Activated CD4-positive, alpha-beta T cell treated with anti-CD3 and anti-CD28 coated beads, Interleukin-2, amount 50 U/mL, for 16 hours (primary cell): ENCODE data around the gene FAM98B.

Source experiments
- DNase-seq: peaks from one replicate; pipeline ENCODE4 v3.0.0-alpha.2; 2020

The FAM98B gene

GRCh38 chr15:38508647-38509046 lies 54.7 kb downstream of the FAM98B start:
- peak; percentile 77 for DNase-seq

GRCh38 chr15:38509152-38509551 lies 55.2 kb downstream of the FAM98B start:
- no peak for DNase-seq

- DNase-seq: no peak
Observed at GRCh38 chr15:38512901-38513300, 59.0 kb downstream of the FAM98B start.

- no peak for DNase-seq
Observed at GRCh38 chr15:38514601-38515000, 60.7 kb downstream of the FAM98B start.

- DNase-seq: no peak
Observed at GRCh38 chr15:38516626-38517025, 62.7 kb downstream of the FAM98B start.

- no peak for DNase-seq
Observed at GRCh38 chr15:38517312-38517975, 63.5 kb downstream of the FAM98B start.

- no peak for DNase-seq
Observed at GRCh38 chr15:38518084-38518483, 64.2 kb downstream of the FAM98B start.

- DNase-seq: no peak
Observed at GRCh38 chr15:38520035-38520434, 66.1 kb downstream of the FAM98B start.

GRCh38 chr15:38521316-38521715 lies 67.4 kb downstream of the FAM98B start:
- no peak for DNase-seq

- no peak for DNase-seq
Observed at GRCh38 chr15:38522922-38523321, 69.0 kb downstream of the FAM98B start.

- peak; percentile 37 for DNase-seq
Observed at GRCh38 chr15:38524156-38524555, 70.2 kb downstream of the FAM98B start.

GRCh38 chr15:38525489-38525888 lies 71.6 kb downstream of the FAM98B start:
- DNase-seq: no peak

GRCh38 chr15:38526158-38526557 lies 72.2 kb downstream of the FAM98B start:
- DNase-seq: no peak

- DNase-seq: no peak
Observed at GRCh38 chr15:38528294-38528693, 74.4 kb downstream of the FAM98B start.

- peak; percentile 72 for DNase-seq
Observed at GRCh38 chr15:38530113-38530512, 76.2 kb downstream of the FAM98B start.

GRCh38 chr15:38531509-38531908 lies 77.6 kb downstream of the FAM98B start:
- DNase-seq: no peak

- no peak for DNase-seq
Observed at GRCh38 chr15:38532728-38533127, 78.8 kb downstream of the FAM98B start.

- no peak for DNase-seq
Observed at GRCh38 chr15:38533416-38533915, 79.5 kb downstream of the FAM98B start.

GRCh38 chr15:38533926-38534325 lies 80.0 kb downstream of the FAM98B start:
- no peak for DNase-seq

- no peak for DNase-seq
Observed at GRCh38 chr15:38534691-38535090, 80.8 kb downstream of the FAM98B start.

- no peak for DNase-seq
Observed at GRCh38 chr15:38535491-38536200, 81.7 kb downstream of the FAM98B start.

- DNase-seq: no peak
Observed at GRCh38 chr15:38536201-38536676, 82.3 kb downstream of the FAM98B start.
